ENCODE results near the gene HNF4A. TPM values are rescaled to one million over a fixed set of nuclear protein-coding genes. Genes with fewer than 3 reads are reported as not detected.

HNF4A gene
- total and polyA plus RNA-seq, 2 of the 13 experiments (the other 11 are each of a cell fraction or from before 2014, with no cell fraction given) = 80.9 to 169 TPM

DNA sequence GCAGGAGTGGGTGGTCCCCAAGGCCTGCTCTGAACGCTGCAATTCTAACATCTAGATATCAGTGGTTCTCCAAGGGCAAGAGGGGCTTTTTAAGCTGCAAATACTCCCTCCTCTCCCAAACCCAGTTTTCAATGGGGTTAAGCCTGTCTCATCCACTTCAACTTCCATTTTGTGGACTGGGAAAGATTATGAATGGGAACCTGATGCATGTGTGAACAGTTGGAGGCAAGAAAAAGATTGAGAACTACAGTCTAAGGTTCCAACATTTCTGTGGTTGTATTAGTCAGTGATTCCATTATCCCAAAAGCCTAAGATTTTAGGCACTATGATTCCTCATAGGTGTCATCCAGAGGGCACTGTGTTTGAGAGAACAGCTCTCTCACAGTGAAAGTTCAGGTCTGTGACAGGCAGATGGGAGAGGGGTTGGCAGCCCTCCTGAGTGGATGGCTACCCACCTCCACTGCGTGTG lies 53.7 kb downstream of the HNF4A start (continued):
- no peak for TF ChIP-seq ZNF20 (CRISPR knock-in tag; IDR thresholded peaks at IDR 0.05)
- TF ChIP-seq CENPX (CRISPR knock-in tag; IDR thresholded peaks at IDR 0.05) = no peak
- TF ChIP-seq RBFOX2 (IDR thresholded peaks at IDR 0.05; ENCODE audit: low read depth, low read length) = peak; percentile 58; the same call in 1 of the 2 replicates
- no peak for TF ChIP-seq ARHGAP35 (CRISPR knock-in tag; IDR thresholded peaks at IDR 0.05; ENCODE audit: borderline replicate concordance)
- 0 out of 2 replicates have a peak, but pooled peaks have one; percentile 3 for TF ChIP-seq ZNF678 (CRISPR knock-in tag; IDR thresholded peaks at IDR 0.05)
- TF ChIP-seq NFE2L2 (IDR thresholded peaks at IDR 0.05; ENCODE audit: low read length) = no peak
- no peak for TF ChIP-seq ZSCAN30 (CRISPR knock-in tag; IDR thresholded peaks at IDR 0.05)
- no peak for TF ChIP-seq ZNF766 (CRISPR knock-in tag; IDR thresholded peaks at IDR 0.05; ENCODE audit: borderline replicate concordance)
- TF ChIP-seq ZBTB7A (CRISPR knock-in tag; IDR thresholded peaks at IDR 0.05) = no peak
- TF ChIP-seq ZFX (CRISPR knock-in tag; IDR thresholded peaks at IDR 0.05; ENCODE audit: low read depth) = 0 out of 2 replicates have a peak, but pooled peaks have one; percentile 1
- TF ChIP-seq ZNF777 (CRISPR knock-in tag; IDR thresholded peaks at IDR 0.05) = no peak
- TF ChIP-seq KLF6 (CRISPR knock-in tag; IDR thresholded peaks at IDR 0.05) = no peak
- TF ChIP-seq, protein P1, sequence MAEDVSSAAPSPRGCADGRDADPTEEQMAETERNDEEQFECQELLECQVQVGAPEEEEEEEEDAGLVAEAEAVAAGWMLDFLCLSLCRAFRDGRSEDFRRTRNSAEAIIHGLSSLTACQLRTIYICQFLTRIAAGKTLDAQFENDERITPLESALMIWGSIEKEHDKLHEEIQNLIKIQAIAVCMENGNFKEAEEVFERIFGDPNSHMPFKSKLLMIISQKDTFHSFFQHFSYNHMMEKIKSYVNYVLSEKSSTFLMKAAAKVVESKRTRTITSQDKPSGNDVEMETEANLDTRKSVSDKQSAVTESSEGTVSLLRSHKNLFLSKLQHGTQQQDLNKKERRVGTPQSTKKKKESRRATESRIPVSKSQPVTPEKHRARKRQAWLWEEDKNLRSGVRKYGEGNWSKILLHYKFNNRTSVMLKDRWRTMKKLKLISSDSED (CRISPR knock-in tag; IDR thresholded peaks at IDR 0.05) = no peak
- 0 out of 2 replicates have a peak, but pooled peaks have one; percentile 29 for TF ChIP-seq ZNF30 (CRISPR knock-in tag; IDR thresholded peaks at IDR 0.05)
- TF ChIP-seq ZNF547 (CRISPR knock-in tag; IDR thresholded peaks at IDR 0.05) = no peak
- no peak for TF ChIP-seq KDM6A (CRISPR knock-in tag; IDR thresholded peaks at IDR 0.05; ENCODE audit: low read depth)
- TF ChIP-seq ZNF530 (CRISPR knock-in tag; IDR thresholded peaks at IDR 0.05; ENCODE audit: low read depth) = no peak
- TF ChIP-seq ZFAT (CRISPR knock-in tag; conservative IDR thresholded peaks at IDR 0.05) = no peak
- peak; percentile 56; the same call in 1 of the 2 replicates for TF ChIP-seq ZC3H13 (CRISPR knock-in tag; IDR thresholded peaks at IDR 0.05)
- TF ChIP-seq CEBPG (CRISPR knock-in tag; IDR thresholded peaks at IDR 0.05) = no peak
- no peak for TF ChIP-seq SOX6 (IDR thresholded peaks at IDR 0.05)
- TF ChIP-seq SOX6 (CRISPR knock-in tag; IDR thresholded peaks at IDR 0.05) = no peak
- TF ChIP-seq SP2 (CRISPR knock-in tag; IDR thresholded peaks at IDR 0.05) = no peak
- TF ChIP-seq, protein P2, sequence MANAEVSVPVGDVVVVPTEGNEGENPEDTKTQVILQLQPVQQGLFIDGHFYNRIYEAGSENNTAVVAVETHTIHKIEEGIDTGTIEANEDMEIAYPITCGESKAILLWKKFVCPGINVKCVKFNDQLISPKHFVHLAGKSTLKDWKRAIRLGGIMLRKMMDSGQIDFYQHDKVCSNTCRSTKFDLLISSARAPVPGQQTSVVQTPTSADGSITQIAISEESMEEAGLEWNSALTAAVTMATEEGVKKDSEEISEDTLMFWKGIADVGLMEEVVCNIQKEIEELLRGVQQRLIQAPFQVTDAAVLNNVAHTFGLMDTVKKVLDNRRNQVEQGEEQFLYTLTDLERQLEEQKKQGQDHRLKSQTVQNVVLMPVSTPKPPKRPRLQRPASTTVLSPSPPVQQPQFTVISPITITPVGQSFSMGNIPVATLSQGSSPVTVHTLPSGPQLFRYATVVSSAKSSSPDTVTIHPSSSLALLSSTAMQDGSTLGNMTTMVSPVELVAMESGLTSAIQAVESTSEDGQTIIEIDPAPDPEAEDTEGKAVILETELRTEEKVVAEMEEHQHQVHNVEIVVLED (CRISPR knock-in tag; IDR thresholded peaks at IDR 0.05; ENCODE audit: borderline replicate concordance) = no peak
- TF ChIP-seq ZSCAN25 (CRISPR knock-in tag; IDR thresholded peaks at IDR 0.05) = no peak
- TF ChIP-seq ARNT2 (CRISPR knock-in tag; IDR thresholded peaks at IDR 0.05; ENCODE audit: low read depth) = no peak
- TF ChIP-seq RARG (CRISPR knock-in tag; IDR thresholded peaks at IDR 0.05; ENCODE audit: low read depth) = 0 out of 2 replicates have a peak, but pooled peaks have one; percentile 24
- TF ChIP-seq, protein P3, sequence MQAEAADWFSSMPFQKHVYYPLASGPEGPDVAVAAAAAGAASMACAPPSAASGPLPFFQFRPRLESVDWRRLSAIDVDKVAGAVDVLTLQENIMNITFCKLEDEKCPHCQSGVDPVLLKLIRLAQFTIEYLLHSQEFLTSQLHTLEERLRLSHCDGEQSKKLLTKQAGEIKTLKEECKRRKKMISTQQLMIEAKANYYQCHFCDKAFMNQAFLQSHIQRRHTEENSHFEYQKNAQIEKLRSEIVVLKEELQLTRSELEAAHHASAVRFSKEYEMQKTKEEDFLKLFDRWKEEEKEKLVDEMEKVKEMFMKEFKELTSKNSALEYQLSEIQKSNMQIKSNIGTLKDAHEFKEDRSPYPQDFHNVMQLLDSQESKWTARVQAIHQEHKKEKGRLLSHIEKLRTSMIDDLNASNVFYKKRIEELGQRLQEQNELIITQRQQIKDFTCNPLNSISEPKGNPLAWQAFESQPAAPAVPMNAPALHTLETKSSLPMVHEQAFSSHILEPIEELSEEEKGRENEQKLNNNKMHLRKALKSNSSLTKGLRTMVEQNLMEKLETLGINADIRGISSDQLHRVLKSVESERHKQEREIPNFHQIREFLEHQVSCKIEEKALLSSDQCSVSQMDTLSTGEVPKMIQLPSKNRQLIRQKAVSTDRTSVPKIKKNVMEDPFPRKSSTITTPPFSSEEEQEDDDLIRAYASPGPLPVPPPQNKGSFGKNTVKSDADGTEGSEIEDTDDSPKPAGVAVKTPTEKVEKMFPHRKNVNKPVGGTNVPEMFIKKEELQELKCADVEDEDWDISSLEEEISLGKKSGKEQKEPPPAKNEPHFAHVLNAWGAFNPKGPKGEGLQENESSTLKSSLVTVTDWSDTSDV (CRISPR knock-in tag; IDR thresholded peaks at IDR 0.05) = no peak
